ENCODE results near the gene RBP4. TPM values are rescaled to one million over a fixed set of nuclear protein-coding genes. Genes with fewer than 3 reads are reported as not detected.
A peak's percentile ranks its signal among the peaks of the same experiment; 100 is the strongest.

RBP4 gene
- total RNA-seq: 1,000 to 10,000 TPM in 1 of 4 donors, 100 to 1,000 TPM in 3; 188 to 1,096 (median 353) TPM

GRCh38 chr10:93601146-93601773 lies at the start of gene RBP4:
Gene RBP4, minus strand, starts transcription at chr10:93601235. Its CDS starts 207 bp downstream, at chr10:93601028.
- DNase-seq (ENCODE audit: low spot score) (no peak), ATAC-seq (ENCODE audit: low FRiP score) (peak; percentile 93)
- TF ChIP-seq CTCF (IDR thresholded peaks at IDR 0.05): no peak

- no peak for TF ChIP-seq CTCF (IDR thresholded peaks at IDR 0.05)
- no peak for ATAC-seq (ENCODE audit: low FRiP score)
- DNase-seq (ENCODE audit: low spot score): no peak
These were observed 38.8 kb upstream of the RBP4 start for GRCh38 chr10:93639791-93640190.

GRCh38 chr10:93630625-93631557 lies 29.9 kb upstream of the RBP4 start:
- TF ChIP-seq CTCF (IDR thresholded peaks at IDR 0.05): no peak
- DNase-seq (ENCODE audit: low spot score) (no peak), ATAC-seq (ENCODE audit: low FRiP score) (no peak)

GRCh38 chr10:93629647-93630305 lies 28.7 kb upstream of the RBP4 start:
- DNase-seq (ENCODE audit: low spot score) (no peak), ATAC-seq (ENCODE audit: low FRiP score) (no peak)

GRCh38 chr10:93628858-93629257 lies 27.8 kb upstream of the RBP4 start:
- no peak for TF ChIP-seq CTCF (IDR thresholded peaks at IDR 0.05)
- no peak for DNase-seq (ENCODE audit: low spot score)
- no peak for ATAC-seq (ENCODE audit: low FRiP score)

More at GRCh38 chr10:93629647-93630305, 28.7 kb upstream of the RBP4 start:
- TF ChIP-seq CTCF (IDR thresholded peaks at IDR 0.05): no peak

- TF ChIP-seq CTCF (IDR thresholded peaks at IDR 0.05): no peak
- DNase-seq (ENCODE audit: low spot score): no peak
- ATAC-seq (ENCODE audit: low FRiP score): no peak
These were observed 21.9 kb upstream of the RBP4 start for GRCh38 chr10:93622942-93623341.
